Measurements from ENCODE around the gene UHRF1. TPM values are rescaled to one million over a fixed set of nuclear protein-coding genes. Genes with fewer than 3 reads are reported as not detected.

UHRF1 gene
- total and polyA plus RNA-seq, 7 donors, result 0.17 to 1.9 (median 0.32) TPM

- intact Hi-C loops (cut with DNase I), result loop anchor here (5.0 to 10.0 kb wide), 4 partner anchors 102 to 179 kb away; no protein-coding TSS in a partner anchor
These were observed 4.9 kb downstream of the UHRF1 start for GRCh38 chr19:4913996-4914735.

GRCh38 chr19:4914736-4915501 is 5.6 kb downstream of the UHRF1 start:
- intact Hi-C loops (cut with DNase I), result loop anchor here (5.0 to 10.0 kb wide), 4 partner anchors 103 to 180 kb away; no protein-coding TSS in a partner anchor
- H3K4me3 ChIP-seq, result peak overlapping the region; percentile 7
- no peaks in the 10 kb centered on the region for H3K27me3 ChIP-seq (ENCODE audit: insufficient read depth in 3 of 3, low read length in 2 of 3)
- no peak overlapping the region for H3K27ac ChIP-seq
- ATAC-seq (no peak), DNase-seq (no peak)
- 77 to 82% (median 79%) methylated on average over 23 of the region's 23 CpGs for WGBS, 3 donors
- no peaks in the 10 kb centered on the region for H3K36me3 ChIP-seq (ENCODE audit: insufficient read depth in 1 of 2, low read depth in 1 of 2)
- H3K4me1 ChIP-seq, result peaks cover 16% of the 10 kb centered on the region
- no peaks in the 10 kb centered on the region for H3K9me3 ChIP-seq
- no peak for TF ChIP-seq CTCF (IDR thresholded peaks at IDR 0.05)

More at GRCh38 chr19:4913996-4914735, 4.9 kb downstream of the UHRF1 start:
- H3K4me1 ChIP-seq, result peaks cover 18% of the 10 kb centered on the region
- H3K27ac ChIP-seq, result no peak overlapping the region
- no peaks in the 10 kb centered on the region for H3K36me3 ChIP-seq (ENCODE audit: insufficient read depth in 1 of 2, low read depth in 1 of 2)
- H3K4me3 ChIP-seq, result no peak overlapping the region
- WGBS, 3 donors, result 84 to 90% (median 85%) methylated on average over 24 of the region's 24 CpGs
- H3K27me3 ChIP-seq (ENCODE audit: insufficient read depth in 3 of 3, low read length in 2 of 3), result no peaks in the 10 kb centered on the region
- no peak for TF ChIP-seq CTCF (IDR thresholded peaks at IDR 0.05)
- ATAC-seq (no peak), DNase-seq (no peak)
- H3K9me3 ChIP-seq, result no peaks in the 10 kb centered on the region

- DNase-seq (no peak), ATAC-seq (no peak)
- no peaks in the 10 kb centered on the region for H3K36me3 ChIP-seq (ENCODE audit: insufficient read depth in 1 of 2, low read depth in 1 of 2)
- H3K4me3 ChIP-seq, result peak overlapping the region; percentile 39
- intact Hi-C loops (cut with DNase I), result loop anchor here (10.0 kb wide), 2 partner anchors 118 to 182 kb away; no protein-coding TSS in a partner anchor
- H3K27me3 ChIP-seq (ENCODE audit: insufficient read depth in 3 of 3, low read length in 2 of 3), result no peaks in the 10 kb centered on the region
- no peak for TF ChIP-seq CTCF (IDR thresholded peaks at IDR 0.05)
- WGBS, 3 donors, result 83 to 88% (median 83%) methylated on average over 36 to 41 of the region's 41 CpGs
- H3K4me1 ChIP-seq, result peaks cover 8% of the 10 kb centered on the region
- H3K9me3 ChIP-seq, result no peaks in the 10 kb centered on the region
- no peak overlapping the region for H3K27ac ChIP-seq
These were observed 7.2 kb downstream of the UHRF1 start for GRCh38 chr19:4916292-4917082.

GRCh38 chr19:4922530-4923275 is 13.4 kb downstream of the UHRF1 start:
- ATAC-seq, result no peak

More at GRCh38 chr19:4922530-4923275, 13.4 kb downstream of the UHRF1 start:
- Histone ChIP-seq H3K9me3 (no peaks in the 10 kb centered on the region), H3K36me3 (ENCODE audit: insufficient read depth in 1 of 2, low read depth in 1 of 2) (no peaks in the 10 kb centered on the region), H3K27me3 (ENCODE audit: insufficient read depth in 3 of 3, low read length in 2 of 3) (no peaks in the 10 kb centered on the region), H3K27ac (no peak overlapping the region), H3K4me3 (no peak overlapping the region), H3K4me1 (peaks cover 5% of the 10 kb centered on the region)
- intact Hi-C loops (cut with DNase I), result no loop called here
- WGBS, 3 donors, result 86 to 89% (median 87%) methylated on average over 21 to 22 of the region's 22 CpGs
- no peak for TF ChIP-seq CTCF (IDR thresholded peaks at IDR 0.05)
- DNase-seq, result no peak
